GM12801 (cell line): ENCODE data around the gene PCDHB2.

Source experiments
- CTCF ChIP-seq: IDR thresholded peaks from one replicate; pipeline ENCODE4 v1.5.1; 2011; ENCODE audit warnings: control low read depth; ENCODE audit not compliant: insufficient read length; ENCODE audit errors: extremely low read depth

Gene PCDHB2

GRCh38 chr5:141100243-141100805 is 5.9 kb downstream of the PCDHB2 start, which contains the start of gene PCDHB3:
Gene PCDHB3, plus strand, starts transcription at chr5:141100473. Its CDS starts 177 bp downstream, at chr5:141100650.
- no peak for TF ChIP-seq CTCF

DNA sequence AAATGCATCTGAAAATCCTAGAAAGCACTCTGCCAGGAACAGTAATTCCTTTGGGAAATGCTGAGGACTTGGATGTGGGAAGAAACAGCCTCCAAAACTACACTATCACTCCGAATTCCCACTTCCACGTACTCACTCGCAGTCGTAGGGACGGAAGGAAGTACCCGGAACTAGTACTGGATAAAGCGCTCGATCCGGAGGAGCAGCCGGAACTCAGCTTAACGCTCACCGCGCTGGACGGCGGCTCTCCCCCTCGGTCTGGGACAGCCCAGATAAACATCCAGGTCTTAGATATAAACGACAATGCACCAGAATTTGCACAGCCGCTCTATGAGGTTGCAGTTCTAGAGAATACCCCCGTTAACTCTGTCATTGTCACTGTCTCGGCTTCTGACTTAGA is 6.6 kb downstream of the PCDHB2 start:
- TF ChIP-seq CTCF: no peak

GRCh38 chr5:141105350-141105749 is 10.9 kb downstream of the PCDHB2 start:
- no peak for TF ChIP-seq CTCF

DNA sequence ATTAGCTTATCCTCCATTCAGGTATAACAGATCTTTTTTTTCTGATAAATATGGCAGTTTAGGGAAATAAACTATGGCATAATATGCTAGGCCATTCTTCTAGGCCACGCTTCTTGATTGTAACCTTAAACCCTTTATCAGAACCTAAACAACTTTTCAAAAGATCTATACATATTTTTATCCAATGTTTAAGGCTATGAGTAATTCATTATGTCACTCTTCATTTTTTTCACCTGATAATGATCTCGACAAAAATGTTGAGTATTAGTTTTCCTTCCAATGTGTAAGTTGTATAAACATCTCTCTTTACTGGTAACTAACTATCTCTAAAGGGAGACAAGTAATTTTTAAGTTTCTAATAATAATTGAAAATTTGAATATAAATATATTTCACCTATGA is 24.8 kb downstream of the PCDHB2 start:
- no peak for TF ChIP-seq CTCF

DNA sequence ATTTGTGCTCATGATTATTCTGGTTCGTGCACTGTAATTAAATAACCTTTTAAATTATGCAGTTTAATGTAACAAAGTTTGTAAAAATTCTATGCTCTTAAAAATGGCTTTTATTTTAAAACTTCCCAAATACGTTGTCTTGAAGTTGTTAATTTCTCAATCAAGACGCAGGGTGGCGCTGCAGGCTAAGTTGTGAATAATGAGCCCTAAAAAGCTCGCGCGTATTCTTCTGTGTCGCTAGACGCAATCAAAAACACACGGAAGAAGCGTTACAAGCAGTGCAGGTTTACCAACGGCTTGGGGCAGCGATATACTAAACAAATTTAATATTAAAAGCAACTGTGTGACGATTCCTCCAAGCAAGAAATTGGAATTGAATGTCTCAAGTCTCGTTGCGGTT is 27.1 kb downstream of the PCDHB2 start, which contains the start of gene PCDHB4:
Gene PCDHB4 (plus strand): TSS at position 256 of the 400 bp plus-strand sequence. CDS start 181 bp downstream, outside the sequence.
- no peak for TF ChIP-seq CTCF

GRCh38 chr5:141121985-141122384 is 27.6 kb downstream of the PCDHB2 start:
- TF ChIP-seq CTCF: no peak

- no peak for TF ChIP-seq CTCF
These were observed 32.9 kb downstream of the PCDHB2 start for GRCh38 chr5:141127305-141127704.
